Thyroid gland (tissue), 4 donors: ENCODE measurements around the gene TMEM50A. TPM values are rescaled to one million over a fixed set of nuclear protein-coding genes. Genes with fewer than 3 reads are reported as not detected.
A peak's percentile ranks its signal among the peaks of the same experiment; 100 is the strongest.

Experiments
- DNase-seq, 2 donors: peaks; one replicate each; pipeline ENCODE4 v3.0.0-alpha.2; 2019
- H3K27ac ChIP-seq, 3 donors: fragments of 200-600 bp; sonication (generic); 1 replicate in 2 of 3; 2 replicates in 1 of 3; pipeline ENCODE4 v1.5.1; 2016 to 2019; ENCODE audit warnings: mild to moderate bottlenecking in 1 of 3, moderate library complexity in 1 of 3
- H3K27me3 ChIP-seq: fragments of 200-600 bp; sonication (generic); one replicate; pipeline ENCODE4 v1.5.1; 2019
- H3K36me3 ChIP-seq, 2 donors: fragments of 200-600 bp; sonication (generic); one replicate each; pipeline ENCODE4 v1.5.1; 2016 to 2019
- H3K4me1 ChIP-seq, 2 donors: fragments of 200-600 bp; sonication (generic); one replicate each; pipeline ENCODE4 v1.5.1; 2017 to 2019
- H3K4me3 ChIP-seq, 3 donors: fragments of 200-600 bp; sonication (generic); replicated peaks in 1 of 3; 1 replicate in 2 of 3; 2 replicates in 1 of 3; pipeline ENCODE4 v1.5.1; 2016; ENCODE audit warnings: mild to moderate bottlenecking in 1 of 3
- H3K9me3 ChIP-seq: fragments of 200-600 bp; sonication (generic); one replicate; pipeline ENCODE4 v1.5.1; 2017
- CTCF ChIP-seq, 6 experiments: fragments of 200-600 bp in 3 of 6; fragments of 450-650 bp in 3 of 6; sonication (generic) in 3 of 6; IDR thresholded peaks; one replicate each; pipeline ENCODE4 v1.5.1; 2016 to 2019; ENCODE audit warnings: antibody characterized with exemption in 6 of 6, mild to moderate bottlenecking in 2 of 6, inconsistent platforms in 1 of 6, moderate library complexity in 1 of 6
- POLR2A ChIP-seq, 2 donors: fragments of 450-650 bp; IDR thresholded peaks; one replicate each; pipeline ENCODE4 v1.6.1; 2017; ENCODE audit warnings: antibody characterized with exemption in 2 of 2, mild to moderate bottlenecking in 2 of 2, moderate library complexity in 1 of 2
- WGBS, 2 donors: methylation state at CpG; one replicate each; pipeline ENCODE4 v1.1.5; 2017; 5-methylcytosine and 5-hydroxymethylcytosine counted together
- intact Hi-C: fragments of 100-400 bp; cut with DNase I; formaldehyde crosslinking; loops from one replicate; pipeline ENCODE4 v1.15.1; 2023
- total RNA-seq, 4 donors: library from RNA; depleted of rRNA; stranded (reverse); fragments of >200 nt; gene quantifications; one replicate each; pipeline ENCODE4 v1.2.3, GENCODE V29; 2016

The TMEM50A gene
- total RNA-seq, 4 donors from 2014 or later = 66.4 to 89.2 (median 78.5) TPM

- Histone ChIP-seq H3K4me1 (no peaks in the 10 kb centered on the region), H3K36me3 (peaks cover 12 to 22% of the 10 kb centered on the region in 2 donors), H3K9me3 (no peaks in the 10 kb centered on the region), H3K27ac (no peak overlapping the region), H3K4me3 (no peak overlapping the region), H3K27me3 (no peaks in the 10 kb centered on the region)
- WGBS, 2 donors = 95 to 96% methylated on average over 3 of the region's 3 CpGs
- intact Hi-C loops = loop anchor here (10.0 kb wide), 1 partner anchor 95 kb away; no protein-coding TSS in a partner anchor
- DNase-seq = no peak
- TF ChIP-seq CTCF (IDR thresholded peaks at IDR 0.05) (no peak), POLR2A (IDR thresholded peaks at IDR 0.05) (no peak)
Measured at GRCh38 chr1:25349606-25350005, 11.5 kb downstream of the TMEM50A start.

GRCh38 chr1:25355841-25356395, 17.8 kb downstream of the TMEM50A start:
- TF ChIP-seq CTCF (IDR thresholded peaks at IDR 0.05) = no peak
- no peak for TF ChIP-seq POLR2A (IDR thresholded peaks at IDR 0.05)
- DNase-seq = no peak
- intact Hi-C loops = no loop called here
- Histone ChIP-seq H3K27ac (peak overlapping the region in 1 of 3 donors; percentile 10), H3K4me1 (no peaks in the 10 kb centered on the region), H3K36me3 (peaks cover 12 to 20% of the 10 kb centered on the region in 2 donors), H3K27me3 (no peaks in the 10 kb centered on the region), H3K9me3 (no peaks in the 10 kb centered on the region), H3K4me3 (no peak overlapping the region)
- WGBS, 2 donors = 79 to 84% methylated on average over 6 of the region's 6 CpGs

GRCh38 chr1:25356441-25356840, 18.3 kb downstream of the TMEM50A start:
- H3K27ac ChIP-seq = no peak overlapping the region
- no peak for DNase-seq
- no peak for TF ChIP-seq POLR2A (IDR thresholded peaks at IDR 0.05)
- no peaks in the 10 kb centered on the region for H3K27me3 ChIP-seq
- H3K4me3 ChIP-seq = no peak overlapping the region
- no peaks in the 10 kb centered on the region for H3K9me3 ChIP-seq
- peaks cover 12 to 20% of the 10 kb centered on the region in 2 donors for H3K36me3 ChIP-seq
- intact Hi-C loops = no loop called here
- H3K4me1 ChIP-seq = peaks cover 0 to under 1% of the 10 kb centered on the region in 2 donors

GRCh38 chr1:25356848-25357247, 18.7 kb downstream of the TMEM50A start:
- WGBS, 2 donors = 86 to 88% methylated on average over 1 of the region's 1 CpG
- Histone ChIP-seq H3K9me3 (no peaks in the 10 kb centered on the region), H3K36me3 (peaks cover 12 to 20% of the 10 kb centered on the region in 2 donors), H3K4me3 (no peak overlapping the region), H3K27ac (no peak overlapping the region), H3K27me3 (no peaks in the 10 kb centered on the region), H3K4me1 (peaks cover 1 to 4% of the 10 kb centered on the region in 2 donors)
- no peak for DNase-seq
- TF ChIP-seq CTCF (IDR thresholded peaks at IDR 0.05) = no peak
- TF ChIP-seq POLR2A (IDR thresholded peaks at IDR 0.05) = no peak
- intact Hi-C loops = no loop called here

- TF ChIP-seq CTCF (IDR thresholded peaks at IDR 0.05) (no peak), POLR2A (IDR thresholded peaks at IDR 0.05) (no peak)
- Histone ChIP-seq H3K27ac (peak overlapping the region in 1 of 3 donors; percentile 32), H3K9me3 (no peaks in the 10 kb centered on the region), H3K27me3 (no peaks in the 10 kb centered on the region), H3K36me3 (peaks cover 0 to 6% of the 10 kb centered on the region in 2 donors), H3K4me1 (peaks cover 4 to 8% of the 10 kb centered on the region in 2 donors), H3K4me3 (no peak overlapping the region)
- intact Hi-C loops = no loop called here
- WGBS, 2 donors = 92 to 94% methylated on average over 7 of the region's 7 CpGs
- DNase-seq = no peak
Measured at GRCh38 chr1:25360596-25361581, 22.8 kb downstream of the TMEM50A start.
